ENCODE data around the gene TBXAS1. TPM values are rescaled to one million over a fixed set of nuclear protein-coding genes. Genes with fewer than 3 reads are reported as not detected.

TBXAS1 gene
- total RNA-seq, 1 donor from 2014 or later = 20.0 TPM

GRCh38 chr7:139895141-139895829 is 66.2 kb downstream of the TBXAS1 start:
- DNase-seq (ENCODE audit: low read depth) = no peak
- no peak for TF ChIP-seq CTCF (conservative IDR thresholded peaks at IDR 0.05; ENCODE audit: low read depth, low read length)
- H3K4me3 ChIP-seq (ENCODE audit: low read depth, low read length) = no peak overlapping the region

- no peak for DNase-seq (ENCODE audit: low read depth)
- no peak overlapping the region for H3K4me3 ChIP-seq (ENCODE audit: low read depth, low read length)
- TF ChIP-seq CTCF (conservative IDR thresholded peaks at IDR 0.05; ENCODE audit: low read depth, low read length) = no peak
Measured at GRCh38 chr7:139896288-139896687, 67.2 kb downstream of the TBXAS1 start.

- H3K4me3 ChIP-seq (ENCODE audit: low read depth, low read length) = no peak overlapping the region
- no peak for TF ChIP-seq CTCF (conservative IDR thresholded peaks at IDR 0.05; ENCODE audit: low read depth, low read length)
- DNase-seq (ENCODE audit: low read depth) = no peak
Measured at GRCh38 chr7:139896831-139897230, 67.8 kb downstream of the TBXAS1 start.

GRCh38 chr7:139897422-139898090 is 68.5 kb downstream of the TBXAS1 start:
- TF ChIP-seq CTCF (conservative IDR thresholded peaks at IDR 0.05; ENCODE audit: low read depth, low read length) = no peak
- no peak for DNase-seq (ENCODE audit: low read depth)
- no peak overlapping the region for H3K4me3 ChIP-seq (ENCODE audit: low read depth, low read length)

- TF ChIP-seq CTCF (conservative IDR thresholded peaks at IDR 0.05; ENCODE audit: low read depth, low read length) = no peak
- DNase-seq (ENCODE audit: low read depth) = no peak
- no peak overlapping the region for H3K4me3 ChIP-seq (ENCODE audit: low read depth, low read length)
Measured at GRCh38 chr7:139898483-139898882, 69.4 kb downstream of the TBXAS1 start.

- no peak for DNase-seq (ENCODE audit: low read depth)
- H3K4me3 ChIP-seq (ENCODE audit: low read depth, low read length) = no peak overlapping the region
- TF ChIP-seq CTCF (conservative IDR thresholded peaks at IDR 0.05; ENCODE audit: low read depth, low read length) = no peak
Measured at GRCh38 chr7:139899328-139899955, 70.4 kb downstream of the TBXAS1 start.
